Measurements from ENCODE around the gene VIPR2. TPM values are rescaled to one million over a fixed set of nuclear protein-coding genes. Genes with fewer than 3 reads are reported as not detected.

Gene VIPR2
- total RNA-seq, 4 donors from 2014 or later = 0.59 to 0.64 (median 0.60) TPM; not detected in 1

DNA sequence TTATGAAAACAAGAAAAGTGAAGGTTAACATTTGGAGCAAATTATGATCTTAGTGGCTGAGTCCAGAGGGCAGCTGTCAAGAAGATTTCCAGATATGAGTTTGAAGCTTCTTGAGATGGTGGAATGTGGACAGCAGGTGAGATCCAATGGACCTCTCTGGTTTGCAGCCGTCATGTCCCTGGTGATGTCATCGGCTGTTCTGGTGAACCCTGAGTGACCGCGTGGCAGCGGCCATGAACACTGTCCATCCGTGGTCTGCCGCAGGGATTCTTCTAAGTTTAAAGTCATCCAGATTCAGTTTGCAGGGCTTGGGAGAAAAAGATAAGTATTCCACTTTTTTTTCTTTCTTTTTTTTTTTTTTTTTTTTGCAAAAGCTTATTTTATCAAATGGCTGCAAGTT, 15.8 kb upstream of the VIPR2 start:
- TF ChIP-seq POLR2A (IDR thresholded peaks at IDR 0.05) (no peak), POLR2AphosphoS5 (IDR thresholded peaks at IDR 0.05) (no peak), EP300 (IDR thresholded peaks at IDR 0.05) (no peak)
- TF ChIP-seq, protein P1, sequence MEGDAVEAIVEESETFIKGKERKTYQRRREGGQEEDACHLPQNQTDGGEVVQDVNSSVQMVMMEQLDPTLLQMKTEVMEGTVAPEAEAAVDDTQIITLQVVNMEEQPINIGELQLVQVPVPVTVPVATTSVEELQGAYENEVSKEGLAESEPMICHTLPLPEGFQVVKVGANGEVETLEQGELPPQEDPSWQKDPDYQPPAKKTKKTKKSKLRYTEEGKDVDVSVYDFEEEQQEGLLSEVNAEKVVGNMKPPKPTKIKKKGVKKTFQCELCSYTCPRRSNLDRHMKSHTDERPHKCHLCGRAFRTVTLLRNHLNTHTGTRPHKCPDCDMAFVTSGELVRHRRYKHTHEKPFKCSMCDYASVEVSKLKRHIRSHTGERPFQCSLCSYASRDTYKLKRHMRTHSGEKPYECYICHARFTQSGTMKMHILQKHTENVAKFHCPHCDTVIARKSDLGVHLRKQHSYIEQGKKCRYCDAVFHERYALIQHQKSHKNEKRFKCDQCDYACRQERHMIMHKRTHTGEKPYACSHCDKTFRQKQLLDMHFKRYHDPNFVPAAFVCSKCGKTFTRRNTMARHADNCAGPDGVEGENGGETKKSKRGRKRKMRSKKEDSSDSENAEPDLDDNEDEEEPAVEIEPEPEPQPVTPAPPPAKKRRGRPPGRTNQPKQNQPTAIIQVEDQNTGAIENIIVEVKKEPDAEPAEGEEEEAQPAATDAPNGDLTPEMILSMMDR (IDR thresholded peaks at IDR 0.05) = no peak
- Histone ChIP-seq H3K27me3 (no peaks in the 10 kb centered on the region), H3K9me3 (no peaks in the 10 kb centered on the region), H3K4me3 (no peak overlapping the region), H3K27ac (no peak overlapping the region), H3K4me1 (no peaks in the 10 kb centered on the region), H3K36me3 (no peaks in the 10 kb centered on the region)
- no peak for DNase-seq (ENCODE audit: low spot score in 2 of 2)
- WGBS = 95% methylated on average over 7 of the region's 7 CpGs

DNA sequence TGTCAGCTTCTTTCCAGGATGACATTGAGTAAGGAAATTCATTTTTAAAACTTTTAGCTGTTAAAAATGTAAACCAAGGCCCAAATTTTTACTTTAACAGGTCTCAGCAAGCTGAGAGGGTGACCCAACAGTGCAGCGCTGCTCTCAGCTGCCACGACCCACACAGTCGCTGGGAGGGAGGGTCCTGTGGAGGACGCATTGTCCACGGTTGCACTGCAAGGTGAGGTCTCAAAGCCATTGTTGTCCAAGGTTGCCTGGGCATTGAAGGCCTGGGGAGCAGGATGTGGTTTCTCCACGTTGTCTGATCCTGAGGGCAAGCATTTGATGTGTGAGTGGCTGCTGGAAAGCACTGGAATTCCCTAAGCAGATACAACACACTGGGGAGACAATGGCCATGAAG, 15.1 kb upstream of the VIPR2 start:
- Histone ChIP-seq H3K27ac (no peak overlapping the region), H3K36me3 (no peaks in the 10 kb centered on the region), H3K4me3 (no peak overlapping the region), H3K4me1 (no peaks in the 10 kb centered on the region), H3K9me3 (no peaks in the 10 kb centered on the region), H3K27me3 (no peaks in the 10 kb centered on the region)
- TF ChIP-seq EP300 (IDR thresholded peaks at IDR 0.05) = no peak
- no peak for TF ChIP-seq POLR2AphosphoS5 (IDR thresholded peaks at IDR 0.05)
- TF ChIP-seq POLR2A (IDR thresholded peaks at IDR 0.05) = no peak
- TF ChIP-seq, protein P1 (IDR thresholded peaks at IDR 0.05) = no peak
- 88% methylated on average over 6 of the region's 6 CpGs for WGBS
- no peak for DNase-seq (ENCODE audit: low spot score in 2 of 2)

DNA sequence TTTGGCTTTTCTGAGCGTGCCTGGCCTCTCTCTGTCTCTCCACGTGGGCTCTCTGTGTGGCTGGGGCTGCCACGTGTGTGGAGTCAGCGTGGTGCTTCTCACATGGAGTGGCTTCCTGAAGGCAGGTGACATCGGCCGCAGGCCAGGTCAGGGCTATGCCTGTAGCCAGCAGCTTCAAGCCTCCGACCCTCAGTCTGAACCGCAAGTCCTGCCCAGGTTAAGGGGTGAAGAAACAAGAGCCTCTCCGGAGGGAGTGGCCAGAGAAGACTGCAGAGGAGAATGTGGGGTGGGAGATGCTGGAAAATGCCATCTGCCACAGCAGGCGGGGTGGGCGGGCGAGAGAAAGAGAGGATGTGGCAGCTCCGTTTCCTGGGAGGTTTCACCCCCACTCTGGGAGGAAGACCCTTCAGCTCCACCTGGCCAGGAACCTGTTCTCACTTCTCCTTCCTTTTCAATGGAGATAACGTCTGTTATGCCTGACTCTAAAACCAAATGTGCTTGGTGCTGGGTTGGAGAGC, 14.3 kb upstream of the VIPR2 start:
- no peaks in the 10 kb centered on the region for H3K4me1 ChIP-seq
- 69% methylated on average over 14 of the region's 14 CpGs for WGBS
- no peaks in the 10 kb centered on the region for H3K9me3 ChIP-seq
- no peak for DNase-seq (ENCODE audit: low spot score in 2 of 2)
- TF ChIP-seq POLR2AphosphoS5 (IDR thresholded peaks at IDR 0.05) = no peak
- TF ChIP-seq POLR2A (IDR thresholded peaks at IDR 0.05) = no peak
- no peak for TF ChIP-seq EP300 (IDR thresholded peaks at IDR 0.05)
- TF ChIP-seq, protein P1 (IDR thresholded peaks at IDR 0.05) = no peak
- H3K27ac ChIP-seq = no peak overlapping the region
- H3K4me3 ChIP-seq = no peak overlapping the region
- no peaks in the 10 kb centered on the region for H3K27me3 ChIP-seq
- H3K36me3 ChIP-seq = no peaks in the 10 kb centered on the region

DNA sequence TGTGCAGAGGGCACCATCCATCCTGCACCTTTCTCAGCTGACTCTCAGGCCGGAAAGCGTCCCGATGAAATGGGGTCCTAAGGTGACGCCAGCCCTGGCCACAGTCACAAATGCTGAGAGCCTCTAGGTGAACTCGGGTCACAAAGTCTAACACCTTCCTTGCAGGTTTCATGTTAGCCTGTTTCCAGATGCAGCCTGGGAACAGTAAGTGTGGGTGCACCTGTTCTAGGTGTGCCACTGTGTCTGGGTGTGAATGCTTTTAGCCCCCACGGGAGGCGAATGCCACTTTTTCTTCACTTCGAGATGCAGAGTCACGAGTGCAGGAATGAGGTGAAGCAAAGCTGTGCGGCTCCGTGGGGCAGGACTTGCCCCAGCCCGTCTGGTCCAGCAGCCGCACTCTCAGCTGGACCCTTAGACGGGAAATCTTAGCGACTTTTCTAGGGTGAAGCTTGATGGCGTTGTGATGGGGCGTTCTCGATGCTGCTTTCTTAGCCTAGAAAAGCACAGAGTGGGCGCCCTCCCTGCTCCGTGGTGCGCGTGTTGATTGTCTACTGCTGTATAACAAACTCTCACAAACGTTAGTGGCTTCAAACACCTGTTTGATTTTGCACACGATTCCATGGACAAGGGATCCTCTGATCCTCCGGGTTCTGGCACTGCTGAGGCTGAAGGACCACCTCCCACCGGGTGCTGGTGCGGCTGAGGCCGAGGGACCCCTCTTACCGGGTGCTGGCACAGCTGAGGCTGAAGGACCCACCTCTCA, 13.6 kb upstream of the VIPR2 start:
- no peak for DNase-seq (ENCODE audit: low spot score in 2 of 2)
- no peaks in the 10 kb centered on the region for H3K9me3 ChIP-seq
- H3K4me1 ChIP-seq = no peaks in the 10 kb centered on the region
- H3K27me3 ChIP-seq = no peaks in the 10 kb centered on the region
- 91% methylated on average over 25 of the region's 29 CpGs for WGBS
- TF ChIP-seq EP300 (IDR thresholded peaks at IDR 0.05) (no peak), POLR2AphosphoS5 (IDR thresholded peaks at IDR 0.05) (no peak), POLR2A (IDR thresholded peaks at IDR 0.05) (no peak)
- TF ChIP-seq, protein P1 (IDR thresholded peaks at IDR 0.05) = no peak
- H3K27ac ChIP-seq = no peak overlapping the region
- no peak overlapping the region for H3K4me3 ChIP-seq
- H3K36me3 ChIP-seq = no peaks in the 10 kb centered on the region

DNA sequence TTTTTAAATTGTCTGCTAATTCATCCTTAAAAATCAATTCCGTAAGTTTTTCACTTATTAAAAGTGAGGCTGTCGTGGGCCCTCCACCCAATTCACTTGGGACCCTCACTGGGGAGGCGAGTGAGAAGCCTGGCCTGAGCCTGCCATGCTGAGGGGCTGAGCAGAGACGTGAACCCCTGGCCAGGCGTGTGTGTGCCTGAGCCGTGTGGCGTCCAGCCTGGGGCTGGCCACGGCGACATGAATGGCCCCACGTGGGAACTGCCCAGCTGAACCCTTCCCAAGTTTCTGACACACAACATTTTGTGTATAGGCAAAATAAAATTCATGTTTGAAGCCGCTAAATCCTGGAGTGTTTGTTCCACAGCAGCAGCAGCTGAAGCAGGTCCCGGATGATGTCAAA, 13.0 kb upstream of the VIPR2 start:
- Histone ChIP-seq H3K27ac (no peak overlapping the region), H3K27me3 (no peaks in the 10 kb centered on the region), H3K4me3 (no peak overlapping the region), H3K9me3 (no peaks in the 10 kb centered on the region), H3K36me3 (no peaks in the 10 kb centered on the region), H3K4me1 (no peaks in the 10 kb centered on the region)
- 87% methylated on average over 12 of the region's 12 CpGs for WGBS
- no peak for DNase-seq (ENCODE audit: low spot score in 2 of 2)
- TF ChIP-seq EP300 (IDR thresholded peaks at IDR 0.05) (no peak), POLR2A (IDR thresholded peaks at IDR 0.05) (no peak), POLR2AphosphoS5 (IDR thresholded peaks at IDR 0.05) (no peak)
- TF ChIP-seq, protein P1 (IDR thresholded peaks at IDR 0.05) = no peak

Measured in suprapubic skin (tissue), 4 donors.